ENCODE measurements around the gene DMAP1. TPM values are rescaled to one million over a fixed set of nuclear protein-coding genes. Genes with fewer than 3 reads are reported as not detected.
A peak's percentile ranks its signal among the peaks of the same experiment; 100 is the strongest.

DMAP1 gene
- total RNA-seq, 2 donors from 2014 or later: 30.6 to 51.5 TPM

DNA sequence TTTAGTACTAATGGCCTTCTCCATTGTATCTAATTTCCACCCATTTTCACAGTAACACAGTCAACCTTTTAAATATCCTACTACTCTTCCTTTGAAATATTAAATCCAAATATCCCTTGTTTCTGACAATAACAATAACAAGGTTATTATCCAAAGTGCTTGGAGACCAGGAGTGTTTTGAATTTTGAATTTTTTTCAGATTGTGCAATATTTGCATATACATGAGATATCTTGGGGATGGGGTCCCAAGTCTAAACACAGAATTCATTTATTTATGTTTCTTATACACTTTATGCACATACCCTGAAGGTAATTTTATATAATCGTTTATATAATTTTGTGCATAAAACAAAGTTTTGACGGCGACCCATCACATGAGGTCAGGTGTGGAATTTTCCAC, 17.5 kb downstream of the DMAP1 start:
- H3K27me3 ChIP-seq: no peaks in the 10 kb centered on the region
- no peaks in the 10 kb centered on the region for H3K4me1 ChIP-seq
- no peak overlapping the region for H3K27ac ChIP-seq
- intact Hi-C loops (cut with DNase I): no loop called here
- no peaks in the 10 kb centered on the region for H3K36me3 ChIP-seq
- no peak overlapping the region for H3K4me3 ChIP-seq
- DNase-seq: no peak
- H3K9ac ChIP-seq (ENCODE audit: low read depth in 2 of 2, low read length in 2 of 2): no peak overlapping the region
- TF ChIP-seq, protein P1, sequence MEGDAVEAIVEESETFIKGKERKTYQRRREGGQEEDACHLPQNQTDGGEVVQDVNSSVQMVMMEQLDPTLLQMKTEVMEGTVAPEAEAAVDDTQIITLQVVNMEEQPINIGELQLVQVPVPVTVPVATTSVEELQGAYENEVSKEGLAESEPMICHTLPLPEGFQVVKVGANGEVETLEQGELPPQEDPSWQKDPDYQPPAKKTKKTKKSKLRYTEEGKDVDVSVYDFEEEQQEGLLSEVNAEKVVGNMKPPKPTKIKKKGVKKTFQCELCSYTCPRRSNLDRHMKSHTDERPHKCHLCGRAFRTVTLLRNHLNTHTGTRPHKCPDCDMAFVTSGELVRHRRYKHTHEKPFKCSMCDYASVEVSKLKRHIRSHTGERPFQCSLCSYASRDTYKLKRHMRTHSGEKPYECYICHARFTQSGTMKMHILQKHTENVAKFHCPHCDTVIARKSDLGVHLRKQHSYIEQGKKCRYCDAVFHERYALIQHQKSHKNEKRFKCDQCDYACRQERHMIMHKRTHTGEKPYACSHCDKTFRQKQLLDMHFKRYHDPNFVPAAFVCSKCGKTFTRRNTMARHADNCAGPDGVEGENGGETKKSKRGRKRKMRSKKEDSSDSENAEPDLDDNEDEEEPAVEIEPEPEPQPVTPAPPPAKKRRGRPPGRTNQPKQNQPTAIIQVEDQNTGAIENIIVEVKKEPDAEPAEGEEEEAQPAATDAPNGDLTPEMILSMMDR (IDR thresholded peaks at IDR 0.05): no peak
- H3K9me3 ChIP-seq: no peaks in the 10 kb centered on the region

DNA sequence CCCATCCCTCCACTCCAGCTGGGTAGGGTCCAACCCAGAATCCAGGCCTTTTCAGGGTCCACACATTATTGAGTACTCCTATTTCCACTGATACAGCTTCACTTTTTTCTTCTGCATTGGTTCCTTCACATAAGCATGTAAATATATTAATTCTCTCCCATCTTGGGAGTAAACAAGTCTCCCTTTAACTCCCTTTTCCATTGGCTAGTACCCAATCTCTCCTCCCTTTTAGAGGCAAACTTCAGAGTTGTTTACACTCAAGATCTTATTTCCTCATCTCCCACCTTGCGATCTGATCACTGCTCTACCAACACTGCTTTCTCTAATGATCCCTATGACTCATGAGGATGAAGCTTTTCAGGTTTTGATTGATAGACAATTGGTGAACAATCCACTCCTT, 20.3 kb downstream of the DMAP1 start:
- no peaks in the 10 kb centered on the region for H3K36me3 ChIP-seq
- H3K4me1 ChIP-seq: peaks cover 13% of the 10 kb centered on the region
- intact Hi-C loops (cut with DNase I): no loop called here
- H3K9me3 ChIP-seq: no peaks in the 10 kb centered on the region
- DNase-seq: no peak
- H3K4me3 ChIP-seq: no peak overlapping the region
- no peaks in the 10 kb centered on the region for H3K27me3 ChIP-seq
- no peak overlapping the region for H3K27ac ChIP-seq
- TF ChIP-seq, protein P1 (IDR thresholded peaks at IDR 0.05): no peak
- H3K9ac ChIP-seq (ENCODE audit: low read depth in 2 of 2, low read length in 2 of 2): no peak overlapping the region

DNA sequence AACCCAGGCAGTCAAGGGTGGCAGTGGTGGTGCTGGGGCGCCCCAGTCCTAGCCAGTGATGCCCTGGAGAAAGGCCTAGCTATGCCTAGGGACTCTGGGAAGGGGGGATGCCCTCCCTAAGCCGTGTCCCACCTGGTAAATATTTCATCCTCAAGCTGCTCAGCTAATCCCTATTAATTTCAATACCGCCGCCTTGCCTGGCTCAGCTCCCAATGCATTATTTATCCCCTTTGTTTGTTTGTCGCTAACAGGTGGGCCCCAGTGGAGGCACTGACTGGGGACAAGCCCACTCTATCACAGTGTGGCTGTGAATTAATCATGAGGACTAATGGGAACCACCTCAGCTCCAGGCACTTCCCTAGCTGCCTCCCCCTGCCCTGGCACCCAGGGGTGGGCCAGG, 22.5 kb downstream of the DMAP1 start:
- Histone ChIP-seq H3K27ac (no peak overlapping the region), H3K4me3 (no peak overlapping the region), H3K36me3 (no peaks in the 10 kb centered on the region), H3K9ac (ENCODE audit: low read depth in 2 of 2, low read length in 2 of 2) (no peak overlapping the region), H3K9me3 (no peaks in the 10 kb centered on the region), H3K27me3 (no peaks in the 10 kb centered on the region), H3K4me1 (peaks cover 18% of the 10 kb centered on the region)
- intact Hi-C loops (cut with DNase I): loop anchor here (5.0 kb wide), 1 partner anchor 61 kb away; no protein-coding TSS in a partner anchor
- no peak for DNase-seq
- TF ChIP-seq, protein P1 (IDR thresholded peaks at IDR 0.05): no peak

DNA sequence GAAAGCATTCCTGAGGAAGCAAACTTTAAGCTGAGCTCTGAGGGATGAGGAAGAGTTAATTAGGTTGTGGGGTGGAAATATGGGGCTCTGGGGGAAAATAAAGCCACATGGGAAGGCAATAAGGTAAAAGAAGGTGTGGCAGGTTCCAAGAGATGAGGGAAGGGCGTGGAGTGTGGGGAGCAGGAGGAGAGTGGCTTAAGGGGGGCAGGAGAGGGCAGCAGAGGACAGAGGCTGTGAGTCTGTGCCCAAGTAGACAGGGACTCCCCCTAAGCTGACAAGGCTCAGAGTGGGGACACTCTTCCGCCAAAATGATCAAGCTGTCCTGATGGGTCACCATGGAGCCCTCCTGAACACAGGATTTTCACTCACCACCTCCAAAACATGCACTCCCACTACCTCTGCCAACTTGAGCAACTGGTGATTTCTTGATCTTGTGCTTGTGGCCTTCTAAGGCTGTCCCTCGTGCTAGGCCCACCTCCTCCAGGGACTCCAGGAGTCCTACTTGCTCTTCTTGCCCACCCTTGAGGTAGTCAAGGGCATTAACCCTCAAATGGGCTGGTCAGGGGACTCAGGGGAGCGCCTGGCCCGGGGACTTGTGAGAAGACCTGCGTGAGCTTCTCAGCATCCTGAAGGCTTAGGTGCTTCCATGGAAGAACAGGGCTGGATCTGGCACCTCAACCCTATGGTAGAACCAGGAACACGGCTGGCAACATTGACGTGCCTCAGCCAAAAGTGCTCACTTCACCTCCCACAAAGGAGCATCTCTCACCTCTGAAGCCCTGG, 23.4 kb downstream of the DMAP1 start:
- intact Hi-C loops (cut with DNase I): loop anchor here (5.0 kb wide), 1 partner anchor 61 kb away; no protein-coding TSS in a partner anchor
- TF ChIP-seq, protein P1 (IDR thresholded peaks at IDR 0.05): no peak

DNA sequence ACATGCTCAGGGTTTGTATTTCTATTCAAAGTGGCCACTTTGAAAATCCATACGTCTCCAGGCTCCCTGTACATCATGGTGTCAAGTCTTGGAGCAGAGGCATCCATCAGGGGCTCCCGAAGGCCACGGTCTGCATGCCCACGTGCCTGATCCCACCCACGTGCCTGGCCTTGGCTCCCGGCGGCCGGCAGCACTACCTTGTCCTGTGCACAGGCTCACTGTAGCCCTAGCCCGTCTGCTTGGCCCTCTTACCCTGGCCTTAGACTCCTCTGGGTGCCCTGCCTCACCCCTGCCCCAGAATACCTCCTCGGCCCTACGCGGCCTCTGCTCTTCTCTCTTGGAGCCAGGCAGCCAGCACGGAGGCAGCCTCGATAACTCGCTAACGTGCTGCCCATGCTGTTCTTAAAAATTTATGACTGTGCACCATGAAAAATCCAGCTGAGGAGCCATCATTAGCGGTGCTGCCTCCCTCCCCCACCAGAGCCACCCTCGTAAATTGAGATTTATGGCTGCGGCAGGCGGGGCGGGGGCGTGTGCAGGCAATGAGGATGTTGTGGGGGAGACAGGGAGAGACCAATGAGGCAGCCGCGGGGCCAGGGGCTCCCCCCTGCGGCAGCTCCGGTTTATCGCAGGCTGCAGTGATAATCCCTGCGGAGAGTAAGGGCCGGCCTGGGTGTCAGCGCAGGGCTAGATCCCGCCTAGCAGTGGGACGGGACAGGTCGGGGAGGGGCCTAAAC, 24.6 kb downstream of the DMAP1 start:
- Histone ChIP-seq H3K27me3 (no peaks in the 10 kb centered on the region), H3K36me3 (no peaks in the 10 kb centered on the region), H3K9me3 (no peaks in the 10 kb centered on the region), H3K9ac (ENCODE audit: low read depth in 2 of 2, low read length in 2 of 2) (peak overlapping the region in 1 of 2 donors; percentile 43), H3K27ac (peak overlapping the region; percentile 32), H3K4me3 (no peak overlapping the region), H3K4me1 (peaks cover 18% of the 10 kb centered on the region)
- TF ChIP-seq, protein P1 (IDR thresholded peaks at IDR 0.05): peak; percentile 73
- intact Hi-C loops (cut with DNase I): loop anchor here (5.0 kb wide), 1 partner anchor 59 kb away; no protein-coding TSS in a partner anchor
- DNase-seq: peak; percentile 90

More for the DNA sequence above, 23.4 kb downstream of the DMAP1 start:
- H3K9me3 ChIP-seq: no peaks in the 10 kb centered on the region
- no peak for DNase-seq
- H3K36me3 ChIP-seq: no peaks in the 10 kb centered on the region
- H3K4me3 ChIP-seq: no peak overlapping the region
- no peaks in the 10 kb centered on the region for H3K27me3 ChIP-seq
- no peak overlapping the region for H3K27ac ChIP-seq
- peaks cover 18% of the 10 kb centered on the region for H3K4me1 ChIP-seq
- H3K9ac ChIP-seq (ENCODE audit: low read depth in 2 of 2, low read length in 2 of 2): no peak overlapping the region

Measured in colonic mucosa (tissue), 4 donors.